Neural progenitor cell (in vitro differentiated cells): Measurements from ENCODE around the gene SLC5A3. TPM values are rescaled to one million over a fixed set of nuclear protein-coding genes. Genes with fewer than 3 reads are reported as not detected.

Experiments
- DNase-seq: peaks from one replicate; pipeline ENCODE4 v3.0.0-alpha.2; 2016; ENCODE audit warnings: low spot score
- H2AFZ ChIP-seq: fragments of 200-600 bp; sonication (generic); replicated peaks from 2 replicates; pipeline ENCODE4 v1.6.1; 2016; ENCODE audit warnings: antibody characterized with exemption
- H3F3A ChIP-seq: fragments of 200-600 bp; sonication (generic); 2 replicates; pipeline ENCODE4 v1.6.1; 2016; ENCODE audit warnings: antibody characterized with exemption, low read depth
- H3K27ac ChIP-seq: fragments of 200-600 bp; sonication (generic); 2 replicates; pipeline ENCODE4 v1.5.1; 2016; ENCODE audit warnings: mild to moderate bottlenecking
- H3K27me3 ChIP-seq: fragments of 200-600 bp; sonication (generic); 2 replicates; pipeline ENCODE4 v1.6.1; 2016; ENCODE audit warnings: mild to moderate bottlenecking, moderate library complexity
- H3K36me3 ChIP-seq: fragments of 200-600 bp; sonication (generic); 2 replicates; pipeline ENCODE4 v1.5.1; 2016
- H3K4me1 ChIP-seq: fragments of 200-600 bp; sonication (generic); 2 replicates; pipeline ENCODE4 v1.6.1; 2016; ENCODE audit warnings: mixed run types
- H3K4me2 ChIP-seq: fragments of 200-600 bp; sonication (generic); 2 replicates; pipeline ENCODE4 v1.6.1; 2016
- H3K4me3 ChIP-seq: fragments of 200-600 bp; sonication (generic); 2 replicates; pipeline ENCODE4 v1.5.1; 2016
- H3K79me2 ChIP-seq: fragments of 200-600 bp; sonication (generic); 2 replicates; pipeline ENCODE4 v1.6.1; 2016; ENCODE audit warnings: low read depth
- H3K9ac ChIP-seq: fragments of 200-600 bp; sonication (generic); 2 replicates; pipeline ENCODE4 v1.6.1; 2016
- H3K9me3 ChIP-seq: fragments of 200-600 bp; sonication (generic); 2 replicates; pipeline ENCODE4 v1.5.1; 2016; ENCODE audit warnings: low read depth
- H4K20me1 ChIP-seq: fragments of 200-600 bp; sonication (generic); 2 replicates; pipeline ENCODE4 v1.6.1; 2016; ENCODE audit warnings: low read depth
- H3K27ac Mint-ChIP-seq: 3 replicates; pipeline ENCODE4 v1.8.0; 2021; ENCODE audit warnings: mixed read lengths
- H3K27me3 Mint-ChIP-seq: 2 replicates; pipeline ENCODE4 v1.8.0; 2022; ENCODE audit warnings: low read depth, mild to moderate bottlenecking, inconsistent platforms, moderate library complexity, mixed read lengths; ENCODE audit not compliant: insufficient read depth
- H3K36me3 Mint-ChIP-seq: 3 replicates; pipeline ENCODE4 v1.8.0; 2021; ENCODE audit warnings: mixed read lengths
- H3K4me1 Mint-ChIP-seq: 3 replicates; pipeline ENCODE4 v1.8.0; 2021; ENCODE audit warnings: mixed read lengths
- H3K4me3 Mint-ChIP-seq: 3 replicates; pipeline ENCODE4 v1.8.0; 2021; ENCODE audit warnings: mild to moderate bottlenecking, moderate library complexity, mixed read lengths
- H3K9me3 Mint-ChIP-seq: 3 replicates; pipeline ENCODE4 v1.8.0; 2020; ENCODE audit warnings: mixed read lengths
- EZH2 ChIP-seq: fragments of 200-600 bp; sonication (generic); IDR thresholded peaks from 2 replicates; pipeline ENCODE4 v1.6.1; 2017; ENCODE audit warnings: antibody characterized with exemption, mild to moderate bottlenecking, moderate library complexity
- EZH2phosphoT487 ChIP-seq: fragments of 200-600 bp; sonication (generic); IDR thresholded peaks from 2 replicates; pipeline ENCODE4 v1.6.1; 2017; ENCODE audit warnings: antibody characterized with exemption
- total RNA-seq: library from RNA; depleted of rRNA; stranded (reverse); fragments of >200 nt; gene quantifications from 2 replicates; pipeline ENCODE4 v1.2.3, GENCODE V29; 2015; ENCODE audit warnings: low replicate concordance
- TF ChIP-seq, protein P1 (sequence below): fragments of 200-600 bp; sonication (generic); IDR thresholded peaks from 2 replicates; pipeline ENCODE4 v1.5.1; 2017; ENCODE audit warnings: antibody characterized with exemption, mild to moderate bottlenecking

SLC5A3 gene
- total RNA-seq, 1 donor from 2014 or later = 44.3 TPM

DNA sequence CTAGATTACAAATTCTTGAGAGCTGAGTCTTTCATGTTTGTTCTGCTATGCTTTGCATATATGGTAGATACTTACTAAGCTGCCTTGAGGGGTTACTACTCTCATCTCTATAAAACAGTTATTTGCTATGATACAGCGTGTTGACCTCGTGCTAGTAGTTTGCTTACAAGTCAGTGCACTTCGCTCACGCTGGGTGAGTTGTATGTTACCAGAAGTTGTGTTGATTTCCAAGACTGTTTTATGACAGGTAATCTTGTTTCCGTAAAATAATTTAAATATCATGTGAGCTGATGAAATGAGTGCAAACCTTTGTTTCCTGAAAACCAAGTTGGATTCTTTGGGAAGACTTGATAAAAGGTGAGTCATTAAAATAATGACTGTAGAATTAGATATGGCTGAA, 7.3 kb downstream of the SLC5A3 start:
- H3K27ac Mint-ChIP-seq = no peak overlapping the region
- H3K4me1 ChIP-seq = peaks cover 80% of the 10 kb centered on the region
- H3K9ac ChIP-seq = no peak overlapping the region
- H3K4me1 Mint-ChIP-seq = peaks cover 32% of the 10 kb centered on the region
- peaks cover 3% of the 10 kb centered on the region for H3F3A ChIP-seq
- H3K4me3 Mint-ChIP-seq = no peak overlapping the region
- peaks cover 25% of the 10 kb centered on the region for H3K9me3 Mint-ChIP-seq
- peaks cover 13% of the 10 kb centered on the region for H3K36me3 ChIP-seq
- no peak overlapping the region for H3K4me2 ChIP-seq
- peaks cover 99% of the 10 kb centered on the region for H4K20me1 ChIP-seq
- no peak overlapping the region for H3K4me3 ChIP-seq
- H2AFZ ChIP-seq = no peak overlapping the region
- H3K27me3 ChIP-seq = no peaks in the 10 kb centered on the region
- no peaks in the 10 kb centered on the region for H3K9me3 ChIP-seq
- H3K79me2 ChIP-seq = peaks cover 100% of the 10 kb centered on the region
- peaks cover 4% of the 10 kb centered on the region for H3K27me3 Mint-ChIP-seq
- H3K36me3 Mint-ChIP-seq = peaks cover 89% of the 10 kb centered on the region
- H3K27ac ChIP-seq = no peak overlapping the region
- no peak for DNase-seq
- TF ChIP-seq EZH2 (no peak), EZH2phosphoT487 (no peak)
- TF ChIP-seq, protein P1, sequence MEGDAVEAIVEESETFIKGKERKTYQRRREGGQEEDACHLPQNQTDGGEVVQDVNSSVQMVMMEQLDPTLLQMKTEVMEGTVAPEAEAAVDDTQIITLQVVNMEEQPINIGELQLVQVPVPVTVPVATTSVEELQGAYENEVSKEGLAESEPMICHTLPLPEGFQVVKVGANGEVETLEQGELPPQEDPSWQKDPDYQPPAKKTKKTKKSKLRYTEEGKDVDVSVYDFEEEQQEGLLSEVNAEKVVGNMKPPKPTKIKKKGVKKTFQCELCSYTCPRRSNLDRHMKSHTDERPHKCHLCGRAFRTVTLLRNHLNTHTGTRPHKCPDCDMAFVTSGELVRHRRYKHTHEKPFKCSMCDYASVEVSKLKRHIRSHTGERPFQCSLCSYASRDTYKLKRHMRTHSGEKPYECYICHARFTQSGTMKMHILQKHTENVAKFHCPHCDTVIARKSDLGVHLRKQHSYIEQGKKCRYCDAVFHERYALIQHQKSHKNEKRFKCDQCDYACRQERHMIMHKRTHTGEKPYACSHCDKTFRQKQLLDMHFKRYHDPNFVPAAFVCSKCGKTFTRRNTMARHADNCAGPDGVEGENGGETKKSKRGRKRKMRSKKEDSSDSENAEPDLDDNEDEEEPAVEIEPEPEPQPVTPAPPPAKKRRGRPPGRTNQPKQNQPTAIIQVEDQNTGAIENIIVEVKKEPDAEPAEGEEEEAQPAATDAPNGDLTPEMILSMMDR = no peak

DNA sequence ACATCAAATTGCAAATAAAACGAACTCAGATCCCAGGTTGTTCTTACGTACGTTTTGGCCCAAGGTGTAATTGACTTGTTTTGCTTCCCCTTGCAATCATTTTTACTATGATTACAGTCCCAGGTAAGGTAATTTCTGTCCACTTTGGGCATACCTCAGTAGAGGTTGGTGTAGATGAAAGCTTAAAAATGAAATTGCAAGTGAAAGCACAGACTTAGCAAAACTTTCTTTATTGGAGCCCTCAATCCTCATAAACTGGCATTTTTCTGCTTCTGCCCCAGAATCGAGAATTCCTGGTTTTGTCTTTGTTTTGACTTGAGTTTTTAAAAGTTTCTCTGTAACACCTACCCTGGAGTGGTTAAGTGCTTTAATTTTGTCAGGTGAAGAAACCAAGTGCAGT, 9.4 kb downstream of the SLC5A3 start:
- Mint-ChIP-seq H3K27me3 (peaks cover 5% of the 10 kb centered on the region), H3K36me3 (peaks cover 71% of the 10 kb centered on the region), H3K9me3 (peaks cover 25% of the 10 kb centered on the region), H3K27ac (no peak overlapping the region), H3K4me3 (no peak overlapping the region), H3K4me1 (peaks cover 12% of the 10 kb centered on the region)
- H3K79me2 ChIP-seq = peaks cover 100% of the 10 kb centered on the region
- peak overlapping the region; percentile 48 for H3K4me2 ChIP-seq
- H3K27me3 ChIP-seq = no peaks in the 10 kb centered on the region
- H3K9me3 ChIP-seq = no peaks in the 10 kb centered on the region
- H2AFZ ChIP-seq = no peak overlapping the region
- TF ChIP-seq EZH2 (no peak), EZH2phosphoT487 (no peak)
- TF ChIP-seq, protein P1 = no peak
- peaks cover 7% of the 10 kb centered on the region for H3K36me3 ChIP-seq
- no peak overlapping the region for H3K9ac ChIP-seq
- no peak overlapping the region for H3K4me3 ChIP-seq
- H3K4me1 ChIP-seq = peaks cover 62% of the 10 kb centered on the region
- no peak for DNase-seq
- peaks cover 3% of the 10 kb centered on the region for H3F3A ChIP-seq
- peaks cover 99% of the 10 kb centered on the region for H4K20me1 ChIP-seq
- peak overlapping the region; percentile 16 for H3K27ac ChIP-seq

DNA sequence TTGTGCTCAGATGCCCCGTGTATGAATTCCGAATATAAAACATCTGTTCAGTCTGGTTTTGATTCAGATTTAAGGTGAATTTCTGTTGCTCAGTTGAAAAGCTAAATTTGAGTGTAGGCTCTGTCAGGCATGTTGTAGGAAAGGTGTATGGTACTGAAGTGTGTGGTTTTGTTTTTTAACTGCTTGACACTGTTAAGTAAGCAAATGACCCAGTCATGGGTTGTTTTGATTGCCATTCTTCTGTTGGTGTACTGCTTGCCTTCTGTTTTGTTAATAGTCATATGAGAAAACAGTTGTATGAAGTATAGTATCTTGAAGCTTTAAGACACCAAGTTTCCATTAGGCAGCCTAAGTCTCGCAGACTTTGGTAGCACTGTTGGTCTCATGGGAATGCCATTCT, 10.0 kb downstream of the SLC5A3 start:
- H3K9ac ChIP-seq = no peak overlapping the region
- Mint-ChIP-seq H3K36me3 (peaks cover 68% of the 10 kb centered on the region), H3K27ac (no peak overlapping the region), H3K4me1 (peaks cover 6% of the 10 kb centered on the region), H3K9me3 (peaks cover 25% of the 10 kb centered on the region), H3K27me3 (peaks cover 5% of the 10 kb centered on the region), H3K4me3 (no peak overlapping the region)
- no peaks in the 10 kb centered on the region for H3K27me3 ChIP-seq
- no peak overlapping the region for H3K4me3 ChIP-seq
- peaks cover 99% of the 10 kb centered on the region for H4K20me1 ChIP-seq
- peaks cover 3% of the 10 kb centered on the region for H3F3A ChIP-seq
- H3K36me3 ChIP-seq = peaks cover 5% of the 10 kb centered on the region
- no peak overlapping the region for H2AFZ ChIP-seq
- H3K9me3 ChIP-seq = no peaks in the 10 kb centered on the region
- peak overlapping the region; percentile 48 for H3K4me2 ChIP-seq
- H3K27ac ChIP-seq = peak overlapping the region; percentile 16
- DNase-seq = no peak
- TF ChIP-seq EZH2 (no peak), EZH2phosphoT487 (no peak)
- TF ChIP-seq, protein P1 = no peak
- H3K79me2 ChIP-seq = peaks cover 100% of the 10 kb centered on the region
- peaks cover 56% of the 10 kb centered on the region for H3K4me1 ChIP-seq
